HG03571 (cell line): ENCODE results near the gene SERPINF2.
"Not testable (repeated sequence)": the region's sequence is repeated elsewhere in the genome, so short reads cannot be mapped to it uniquely, and the experiment has no call there.

ENCODE experiments used
- ATAC-seq: cut with Tn5 transposase; IDR thresholded peaks from one replicate; pipeline ENCODE4 v1.9.1; 2021; ENCODE audit not compliant: unreplicated experiment

Gene SERPINF2

GRCh38 chr17:1733759-1734158, 8.9 kb upstream of the SERPINF2 start:
- no peak for ATAC-seq

GRCh38 chr17:1735418-1735817, 7.3 kb upstream of the SERPINF2 start:
- ATAC-seq, result no peak

- ATAC-seq, result no peak
These were observed 6.8 kb upstream of the SERPINF2 start for GRCh38 chr17:1735834-1736347.

GRCh38 chr17:1736348-1737281, 6.1 kb upstream of the SERPINF2 start:
- no peak for ATAC-seq

- no peak for ATAC-seq
These were observed 5.0 kb upstream of the SERPINF2 start for GRCh38 chr17:1737531-1738291.

- ATAC-seq, result not testable (repeated sequence)
These were observed 772 bp upstream of the SERPINF2 start for GRCh38 chr17:1741899-1742298.

- ATAC-seq, result no peak
These were observed 393 bp downstream of the SERPINF2 start for GRCh38 chr17:1743088-1743439.

GRCh38 chr17:1744551-1745512, 2.2 kb downstream of the SERPINF2 start:
- ATAC-seq, result no peak

- ATAC-seq, result no peak
These were observed 2.9 kb downstream of the SERPINF2 start for GRCh38 chr17:1745513-1746020.

- no peak for ATAC-seq
These were observed 4.4 kb downstream of the SERPINF2 start for GRCh38 chr17:1746975-1747543.

GRCh38 chr17:1750628-1751027, 8.0 kb downstream of the SERPINF2 start:
- ATAC-seq, result no peak

GRCh38 chr17:1752425-1753262, 10.0 kb downstream of the SERPINF2 start:
- ATAC-seq, result no peak

GRCh38 chr17:1753767-1754429, 11.2 kb downstream of the SERPINF2 start:
- ATAC-seq, result no peak

- no peak for ATAC-seq
These were observed 11.9 kb downstream of the SERPINF2 start for GRCh38 chr17:1754430-1755112.

GRCh38 chr17:1755252-1755826, 12.7 kb downstream of the SERPINF2 start:
- ATAC-seq, result no peak

- no peak for ATAC-seq
These were observed 13.2 kb downstream of the SERPINF2 start for GRCh38 chr17:1755827-1756262.

- no peak for ATAC-seq
These were observed 16.1 kb downstream of the SERPINF2 start for GRCh38 chr17:1758807-1759206.

GRCh38 chr17:1759529-1759928, 16.9 kb downstream of the SERPINF2 start:
- ATAC-seq, result no peak
